ENCODE results near the gene EEA1. TPM values are rescaled to one million over a fixed set of nuclear protein-coding genes. Genes with fewer than 3 reads are reported as not detected.
"Not testable (repeated sequence)": the region's sequence is repeated elsewhere in the genome, so short reads cannot be mapped to it uniquely, and the experiment has no call there.

EEA1 gene
- total RNA-seq, 1 donor from 2014 or later, result 41.8 TPM

- Mint-ChIP-seq H3K4me1 (ENCODE audit: low read depth) (peaks cover 10% of the 10 kb centered on the region), H3K27me3 (ENCODE audit: low read depth) (no peaks in the 10 kb centered on the region), H3K36me3 (ENCODE audit: low read depth) (no peaks in the 10 kb centered on the region), H3K9me3 (ENCODE audit: low read depth) (no peaks in the 10 kb centered on the region), H3K27ac (ENCODE audit: unreplicated experiment) (no peak overlapping the region), H3K4me3 (ENCODE audit: unreplicated experiment) (no peak overlapping the region)
- no peak for DNase-seq (ENCODE audit: low spot score)
- no peak for TF ChIP-seq CTCF (IDR thresholded peaks at IDR 0.05)
Observed at GRCh38 chr12:92762773-92763172, 166.3 kb downstream of the EEA1 start.

GRCh38 chr12:92759634-92760268 is 169.3 kb downstream of the EEA1 start:
- Mint-ChIP-seq H3K9me3 (ENCODE audit: low read depth) (no peaks in the 10 kb centered on the region), H3K27me3 (ENCODE audit: low read depth) (no peaks in the 10 kb centered on the region), H3K4me3 (ENCODE audit: unreplicated experiment) (no peak overlapping the region), H3K36me3 (ENCODE audit: low read depth) (no peaks in the 10 kb centered on the region), H3K27ac (ENCODE audit: unreplicated experiment) (peak overlapping the region; percentile 74), H3K4me1 (ENCODE audit: low read depth) (peaks cover 8% of the 10 kb centered on the region)
- no peak for TF ChIP-seq CTCF (IDR thresholded peaks at IDR 0.05)
- DNase-seq (ENCODE audit: low spot score), result no peak

GRCh38 chr12:92757597-92758121 is 171.4 kb downstream of the EEA1 start:
- H3K27me3 Mint-ChIP-seq (ENCODE audit: low read depth), result no peaks in the 10 kb centered on the region
- peaks cover 4% of the 10 kb centered on the region for H3K9me3 Mint-ChIP-seq (ENCODE audit: low read depth)
- peaks cover 8% of the 10 kb centered on the region for H3K4me1 Mint-ChIP-seq (ENCODE audit: low read depth)
- H3K36me3 Mint-ChIP-seq (ENCODE audit: low read depth), result no peaks in the 10 kb centered on the region
- H3K27ac Mint-ChIP-seq (ENCODE audit: unreplicated experiment), result no peak overlapping the region
- no peak for TF ChIP-seq CTCF (IDR thresholded peaks at IDR 0.05)
- DNase-seq (ENCODE audit: low spot score), result no peak
- H3K4me3 Mint-ChIP-seq (ENCODE audit: unreplicated experiment), result no peak overlapping the region

- TF ChIP-seq CTCF (IDR thresholded peaks at IDR 0.05), result no peak
Observed at GRCh38 chr12:92756898-92757596, 172.0 kb downstream of the EEA1 start.

GRCh38 chr12:92753976-92754885 is 174.9 kb downstream of the EEA1 start:
- no peaks in the 10 kb centered on the region for H3K27me3 Mint-ChIP-seq (ENCODE audit: low read depth)
- H3K4me1 Mint-ChIP-seq (ENCODE audit: low read depth), result no peaks in the 10 kb centered on the region
- no peak for DNase-seq (ENCODE audit: low spot score)
- H3K9me3 Mint-ChIP-seq (ENCODE audit: low read depth), result peaks cover 4% of the 10 kb centered on the region
- no peak overlapping the region for H3K27ac Mint-ChIP-seq (ENCODE audit: unreplicated experiment)
- no peak overlapping the region for H3K4me3 Mint-ChIP-seq (ENCODE audit: unreplicated experiment)
- no peak for TF ChIP-seq CTCF (IDR thresholded peaks at IDR 0.05)
- H3K36me3 Mint-ChIP-seq (ENCODE audit: low read depth), result no peaks in the 10 kb centered on the region

More at GRCh38 chr12:92756898-92757596, 172.0 kb downstream of the EEA1 start:
- Mint-ChIP-seq H3K36me3 (ENCODE audit: low read depth) (no peaks in the 10 kb centered on the region), H3K27me3 (ENCODE audit: low read depth) (no peaks in the 10 kb centered on the region), H3K9me3 (ENCODE audit: low read depth) (peaks cover 4% of the 10 kb centered on the region), H3K4me1 (ENCODE audit: low read depth) (peaks cover 8% of the 10 kb centered on the region), H3K4me3 (ENCODE audit: unreplicated experiment) (no peak overlapping the region), H3K27ac (ENCODE audit: unreplicated experiment) (no peak overlapping the region)
- no peak for DNase-seq (ENCODE audit: low spot score)

- not testable (repeated sequence) for H3K36me3 Mint-ChIP-seq (ENCODE audit: low read depth); H3K9me3 Mint-ChIP-seq (ENCODE audit: low read depth); H3K27ac Mint-ChIP-seq (ENCODE audit: unreplicated experiment); H3K27me3 Mint-ChIP-seq (ENCODE audit: low read depth); DNase-seq (ENCODE audit: low spot score); H3K4me3 Mint-ChIP-seq (ENCODE audit: unreplicated experiment)
- H3K4me1 Mint-ChIP-seq (ENCODE audit: low read depth), result peaks cover 22% of the 10 kb centered on the region
Observed at GRCh38 chr12:92749691-92750090, 179.4 kb downstream of the EEA1 start.
